Measurements from ENCODE around the gene ZFAND6. TPM values are rescaled to one million over a fixed set of nuclear protein-coding genes. Genes with fewer than 3 reads are reported as not detected.

ZFAND6 gene
- total RNA-seq, 1 experiment from 2014 or later = 89.7 TPM

- H3K56ac ChIP-seq (ENCODE audit: insufficient read length, low read depth, low read length) = no peak overlapping the region
- H2AK5ac ChIP-seq (ENCODE audit: insufficient read length, low read length) = no peak overlapping the region
- H3K23me2 ChIP-seq (ENCODE audit: insufficient read length, low read depth, low read length, poor library complexity, severe bottlenecking) = no peaks in the 10 kb centered on the region
- H3K9me3 ChIP-seq (ENCODE audit: control insufficient read depth, low read depth, low read length) = no peaks in the 10 kb centered on the region
- H3K36me3 Mint-ChIP-seq (ENCODE audit: insufficient read depth in 1 of 3, low read depth in 3 of 3) = no peaks in the 10 kb centered on the region
- no peak overlapping the region for H4K5ac ChIP-seq (ENCODE audit: insufficient read length, low read depth, low read length)
- no peak overlapping the region for H4K8ac ChIP-seq (replicated peaks; ENCODE audit: insufficient read length, low read depth, low read length)
- no peak overlapping the region for H3K9ac ChIP-seq (ENCODE audit: extremely low read depth, insufficient read length, low read length)
- no peak overlapping the region for H3K4me3 Mint-ChIP-seq
- no peak overlapping the region for H2BK5ac ChIP-seq (ENCODE audit: insufficient read length, low read length)
- no peak overlapping the region for H3K4ac ChIP-seq (ENCODE audit: low read depth, low read length)
- H2BK20ac ChIP-seq (ENCODE audit: low read depth, low read length, poor library complexity, severe bottlenecking) = no peak overlapping the region
- H3K18ac ChIP-seq (ENCODE audit: insufficient read length, low read depth, low read length) = no peak overlapping the region
- no peak overlapping the region for H4K91ac ChIP-seq (ENCODE audit: insufficient read length, low read depth, low read length)
- peaks cover 3% of the 10 kb centered on the region; the same call in 1 of the 2 replicates for H3K27me3 Mint-ChIP-seq (ENCODE audit: low read depth)
- no peak overlapping the region for H3K4me2 ChIP-seq (ENCODE audit: insufficient read depth, insufficient read length, low read length)
- H2BK12ac ChIP-seq (ENCODE audit: insufficient read length, low read depth, low read length) = no peak overlapping the region
- no peak for DNase-seq
- H3K9me3 Mint-ChIP-seq = no peaks in the 10 kb centered on the region; a peak in 1 of 5 replicates
- H2BK120ac ChIP-seq (ENCODE audit: low read depth, low read length, poor library complexity, severe bottlenecking) = no peak overlapping the region
- no peaks in the 10 kb centered on the region for H3K79me1 ChIP-seq (ENCODE audit: insufficient read depth, low read depth, low read length, poor library complexity, severe bottlenecking)
- no peak overlapping the region for H3K23ac ChIP-seq (ENCODE audit: insufficient read length, low read depth, low read length)
- H2BK15ac ChIP-seq (ENCODE audit: low read depth, low read length) = no peak overlapping the region
- H3K4me1 Mint-ChIP-seq = peaks cover 6 to 7% of the 10 kb centered on the region in 2 experiments
- H3K27ac ChIP-seq (ENCODE audit: insufficient read length, low read depth, low read length) = no peak overlapping the region
- H4K20me1 ChIP-seq (ENCODE audit: control insufficient read depth, insufficient read depth, insufficient read length) = no peaks in the 10 kb centered on the region
- H3K27me3 ChIP-seq (ENCODE audit: insufficient read depth, low read length) = no peaks in the 10 kb centered on the region
- WGBS (ENCODE audit: extremely low coverage, insufficient read length, low lambda C conversion rate) = no CpG with 5 or more reads among the region's 6 CpGs
- no peak overlapping the region for H3T11ph ChIP-seq (ENCODE audit: low read length)
- H3K14ac ChIP-seq (ENCODE audit: insufficient read depth, low read length) = no peak overlapping the region
- no peaks in the 10 kb centered on the region for H3K4me1 ChIP-seq (ENCODE audit: insufficient read depth, low read length)
- no peak for TF ChIP-seq CTCF (conservative IDR thresholded peaks at IDR 0.05)
- H2AFZ ChIP-seq (ENCODE audit: low read length) = no peak overlapping the region
- no peak overlapping the region for H3K27ac Mint-ChIP-seq
- H3K79me2 ChIP-seq (ENCODE audit: insufficient read depth, low read length) = no peaks in the 10 kb centered on the region
Measured at GRCh38 chr15:80052597-80053304, 6.7 kb upstream of the ZFAND6 start.

Measured in H9 (cell line).